MCF 10A (cell line): Measurements from ENCODE around the gene PTPRN2. TPM values are rescaled to one million over a fixed set of nuclear protein-coding genes. Genes with fewer than 3 reads are reported as not detected.

Experiments
- BruUV-seq: library from RNA; stranded (reverse); fragments of 400-500 nt; replicated peaks from 2 replicates; lab custom pipeline; 2021; lab: Mats Ljungman, UMichigan
- CTCF ChIA-PET: fragments of 300-600 bp; sonication (Branson Sonifier 250); formaldehyde crosslinking; extraction: SDS; loops from one replicate; lab custom pipeline; 2021; ENCODE audit warnings: antibody characterized with exemption, inconsistent platforms; lab: Yijun Ruan, JAX
- POLR2A ChIA-PET: fragments of 300-600, 350-650 bp; sonication (Branson Sonifier 250); formaldehyde crosslinking; extraction: SDS; loops from one replicate; lab custom pipeline; 2020; ENCODE audit warnings: antibody characterized with exemption, inconsistent platforms; lab: Yijun Ruan, JAX
- DNase-seq: peaks from one replicate; pipeline ENCODE4 v3.0.0-alpha.2; 2018; ENCODE audit not compliant: unreplicated experiment
- H3K27ac Mint-ChIP-seq: one replicate; pipeline ENCODE4 v1.8.0; 2022; ENCODE audit warnings: mild to moderate bottlenecking, low read depth, mixed read lengths; ENCODE audit not compliant: unreplicated experiment
- H3K27me3 Mint-ChIP-seq: one replicate; pipeline ENCODE4 v1.8.0; 2022; ENCODE audit warnings: mixed read lengths; ENCODE audit not compliant: insufficient read depth, unreplicated experiment
- H3K36me3 Mint-ChIP-seq: one replicate; pipeline ENCODE4 v1.8.0; 2022; ENCODE audit warnings: mild to moderate bottlenecking, moderate library complexity, mixed read lengths; ENCODE audit not compliant: insufficient read depth, unreplicated experiment
- H3K4me1 Mint-ChIP-seq: one replicate; pipeline ENCODE4 v1.8.0; 2022; ENCODE audit warnings: mixed read lengths; ENCODE audit not compliant: insufficient read depth, unreplicated experiment
- H3K4me3 Mint-ChIP-seq: one replicate; pipeline ENCODE4 v1.8.0; 2022; ENCODE audit warnings: mild to moderate bottlenecking, moderate library complexity, mixed read lengths; ENCODE audit not compliant: unreplicated experiment
- H3K9me3 Mint-ChIP-seq: one replicate; pipeline ENCODE4 v1.8.0; 2022; ENCODE audit warnings: mixed read lengths; ENCODE audit not compliant: unreplicated experiment
- intact Hi-C: fragments of 100-400 bp; cut with micrococcal nuclease; formaldehyde crosslinking; loops from 2 replicates; pipeline ENCODE4 v1.14.1; 2022
- total RNA-seq: library from RNA; stranded (reverse); gene quantifications from 2 replicates; pipeline ENCODE4 v1.2.3, GENCODE V29; 2022
- TF ChIP-seq, protein P1 (sequence below): fragments of 200-600 bp; IDR thresholded peaks from one replicate; pipeline ENCODE4 v1.8.0; 2022; ENCODE audit warnings: antibody characterized with exemption, mild to moderate bottlenecking; ENCODE audit not compliant: unreplicated experiment

Gene PTPRN2
- total RNA-seq, 1 experiment from 2014 or later: 4.5 TPM

- H3K27ac Mint-ChIP-seq: no peak overlapping the region
- TF ChIP-seq, protein P1, sequence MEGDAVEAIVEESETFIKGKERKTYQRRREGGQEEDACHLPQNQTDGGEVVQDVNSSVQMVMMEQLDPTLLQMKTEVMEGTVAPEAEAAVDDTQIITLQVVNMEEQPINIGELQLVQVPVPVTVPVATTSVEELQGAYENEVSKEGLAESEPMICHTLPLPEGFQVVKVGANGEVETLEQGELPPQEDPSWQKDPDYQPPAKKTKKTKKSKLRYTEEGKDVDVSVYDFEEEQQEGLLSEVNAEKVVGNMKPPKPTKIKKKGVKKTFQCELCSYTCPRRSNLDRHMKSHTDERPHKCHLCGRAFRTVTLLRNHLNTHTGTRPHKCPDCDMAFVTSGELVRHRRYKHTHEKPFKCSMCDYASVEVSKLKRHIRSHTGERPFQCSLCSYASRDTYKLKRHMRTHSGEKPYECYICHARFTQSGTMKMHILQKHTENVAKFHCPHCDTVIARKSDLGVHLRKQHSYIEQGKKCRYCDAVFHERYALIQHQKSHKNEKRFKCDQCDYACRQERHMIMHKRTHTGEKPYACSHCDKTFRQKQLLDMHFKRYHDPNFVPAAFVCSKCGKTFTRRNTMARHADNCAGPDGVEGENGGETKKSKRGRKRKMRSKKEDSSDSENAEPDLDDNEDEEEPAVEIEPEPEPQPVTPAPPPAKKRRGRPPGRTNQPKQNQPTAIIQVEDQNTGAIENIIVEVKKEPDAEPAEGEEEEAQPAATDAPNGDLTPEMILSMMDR: no peak
- ChIA-PET POLR2A (no interaction called here), CTCF (interaction anchor here (0.8 kb wide), 1 partner anchor 426 kb away, joined by 5 read pairs; no protein-coding TSS in a partner anchor)
- peaks cover 37% of the 10 kb centered on the region for H3K27me3 Mint-ChIP-seq
- no peak for DNase-seq
- intact Hi-C loops: no loop called here
- H3K4me1 Mint-ChIP-seq: no peaks in the 10 kb centered on the region
- H3K4me3 Mint-ChIP-seq: no peak overlapping the region
- H3K9me3 Mint-ChIP-seq: no peaks in the 10 kb centered on the region
- BruUV-seq: no TSS peak
- peaks cover 7% of the 10 kb centered on the region for H3K36me3 Mint-ChIP-seq
Observed at GRCh38 chr7:157576415-157576814, 1011.2 kb downstream of the PTPRN2 start.

- no TSS peak for BruUV-seq
- CTCF ChIA-PET: interaction anchor here (0.8 kb wide), 1 partner anchor 427 kb away, joined by 5 read pairs; no protein-coding TSS in a partner anchor
- no peak overlapping the region for H3K27ac Mint-ChIP-seq
Observed at GRCh38 chr7:157575777-157576176, 1011.8 kb downstream of the PTPRN2 start.

GRCh38 chr7:157574914-157575586 is 1012.6 kb downstream of the PTPRN2 start:
- Mint-ChIP-seq H3K27ac (no peak overlapping the region), H3K4me1 (no peaks in the 10 kb centered on the region), H3K9me3 (no peaks in the 10 kb centered on the region), H3K36me3 (peaks cover 8% of the 10 kb centered on the region), H3K4me3 (no peak overlapping the region), H3K27me3 (peaks cover 34% of the 10 kb centered on the region)
- TF ChIP-seq, protein P1: no peak
- intact Hi-C loops: no loop called here
- ChIA-PET CTCF (interaction anchor here (0.6 kb wide), 1 partner anchor 488 kb away, joined by 3 read pairs; no protein-coding TSS in a partner anchor), POLR2A (no interaction called here)
- DNase-seq: no peak
- BruUV-seq: no TSS peak

More at GRCh38 chr7:157575777-157576176, 1011.8 kb downstream of the PTPRN2 start:
- H3K4me1 Mint-ChIP-seq: no peaks in the 10 kb centered on the region
- DNase-seq: no peak
- H3K36me3 Mint-ChIP-seq: peaks cover 8% of the 10 kb centered on the region
- peaks cover 34% of the 10 kb centered on the region for H3K27me3 Mint-ChIP-seq
- POLR2A ChIA-PET: no interaction called here
- TF ChIP-seq, protein P1: no peak
- intact Hi-C loops: no loop called here
- H3K4me3 Mint-ChIP-seq: no peak overlapping the region
- no peaks in the 10 kb centered on the region for H3K9me3 Mint-ChIP-seq

- Mint-ChIP-seq H3K27ac (no peak overlapping the region), H3K9me3 (no peaks in the 10 kb centered on the region), H3K36me3 (peaks cover 6% of the 10 kb centered on the region), H3K4me1 (no peaks in the 10 kb centered on the region), H3K4me3 (no peak overlapping the region), H3K27me3 (peaks cover 34% of the 10 kb centered on the region)
- TF ChIP-seq, protein P1: no peak
- DNase-seq: no peak
- ChIA-PET POLR2A (no interaction called here), CTCF (interaction anchor here (0.6 kb wide), 1 partner anchor 489 kb away, joined by 3 read pairs; no protein-coding TSS in a partner anchor)
- intact Hi-C loops: no loop called here
- BruUV-seq: no TSS peak
Observed at GRCh38 chr7:157574120-157574825, 1013.4 kb downstream of the PTPRN2 start.
